H1 (cell line): ENCODE results near the gene RAB1B.

Experiments used
- BRCA1 ChIP-seq: IDR thresholded peaks from 2 replicates; pipeline ENCODE4 v1.6.1; 2012; ENCODE audit warnings: low read depth, low read length, improper control_type of control experiment
- CTCF ChIP-seq, 3 experiments: IDR thresholded peaks; 1 replicate in 2 of 3; 2 replicates in 1 of 3; pipeline versions ENCODE4 v1.5.1 to v1.6.1; 2011; ENCODE audit warnings: low read length in 3 of 3, mild to moderate bottlenecking in 3 of 3, inconsistent platforms in 2 of 3, low read depth in 1 of 3, moderate library complexity in 1 of 3; ENCODE audit not compliant: insufficient read depth in 1 of 3; ENCODE audit errors: control extremely low read depth in 1 of 3
- EP300 ChIP-seq, 2 experiments: IDR thresholded peaks; 1 replicate in 1 of 2; 2 replicates in 1 of 2; pipeline ENCODE4 v1.6.1; 2011 to 2012; ENCODE audit warnings: low read depth in 2 of 2, low read length in 2 of 2, mild to moderate bottlenecking in 2 of 2, borderline replicate concordance in 1 of 2, inconsistent platforms in 1 of 2, moderate library complexity in 1 of 2
- HDAC2 ChIP-seq, 2 experiments: fragments of 300-600 bp in 1 of 2; sonication (generic) in 1 of 2; IDR thresholded peaks; 2 replicates each; pipeline ENCODE4 v1.6.1; 2011 to 2012; ENCODE audit warnings: low read depth in 2 of 2, low read length in 2 of 2, mild to moderate bottlenecking in 2 of 2, moderate library complexity in 2 of 2, borderline replicate concordance in 1 of 2, inconsistent platforms in 1 of 2
- HDAC6 ChIP-seq: IDR thresholded peaks from one replicate; pipeline ENCODE4 v1.7.1; 2012; ENCODE audit warnings: low read depth, mild to moderate bottlenecking, inconsistent platforms, low read length, moderate library complexity
- PHF8 ChIP-seq: fragments of 200-600 bp; sonication (generic); conservative IDR thresholded peaks from 2 replicates; pipeline ENCODE4 v1.7.1; 2012; ENCODE audit warnings: low read depth, mild to moderate bottlenecking, inconsistent platforms, low read length, moderate library complexity
- POLR2A ChIP-seq, 2 experiments: IDR thresholded peaks; 1 replicate in 1 of 2; 2 replicates in 1 of 2; pipeline ENCODE4 v1.6.1; 2011; ENCODE audit warnings: low read depth in 2 of 2, low read length in 2 of 2, mild to moderate bottlenecking in 2 of 2; ENCODE audit errors: control extremely low read depth in 1 of 2
- SIX5 ChIP-seq: IDR thresholded peaks from 2 replicates; pipeline ENCODE4 v1.6.1; 2011; ENCODE audit warnings: mild to moderate bottlenecking, low read depth, low read length
- TBP ChIP-seq: IDR thresholded peaks from 2 replicates; pipeline ENCODE4 v1.6.1; 2011; ENCODE audit warnings: low read depth, low read length, improper control_type of control experiment

GRCh38 chr11:66247295-66247694 is 21.1 kb upstream of the RAB1B start:
- TF ChIP-seq PHF8 = no peak
- no peak for TF ChIP-seq POLR2A (IDR thresholded peaks at IDR 0.05; ENCODE audit: control extremely low read depth in 1 of 2, low read depth in 2 of 2, low read length in 2 of 2)
- TF ChIP-seq SIX5 = no peak
- no peak for TF ChIP-seq HDAC2 (IDR thresholded peaks at IDR 0.05; ENCODE audit: borderline replicate concordance in 1 of 2, low read depth in 2 of 2, low read length in 2 of 2)
- no peak for TF ChIP-seq BRCA1
- no peak for TF ChIP-seq TBP
- TF ChIP-seq CTCF (IDR thresholded peaks at IDR 0.05; ENCODE audit: control extremely low read depth in 1 of 3, insufficient read depth in 1 of 3, low read depth in 1 of 3, low read length in 3 of 3) = no peak
- TF ChIP-seq EP300 (IDR thresholded peaks at IDR 0.05; ENCODE audit: borderline replicate concordance in 1 of 2, low read depth in 2 of 2, low read length in 2 of 2) = no peak
- no peak for TF ChIP-seq HDAC6
